Spleen (tissue), 11 donors: Measurements from ENCODE around the gene PFKM. TPM values are rescaled to one million over a fixed set of nuclear protein-coding genes. Genes with fewer than 3 reads are reported as not detected.

ENCODE experiments used
- DNase-seq: peaks from one replicate; pipeline ENCODE4 v3.0.0-alpha.2; 2020
- H3K27ac ChIP-seq, 8 donors: fragments of 200-600 bp; sonication (generic) in 7 of 8; 1 replicate in 4 of 8; 2 replicates in 4 of 8; pipeline versions ENCODE4 v1.5.0 to v1.8.0; 2016 to 2021; ENCODE audit warnings: inconsistent platforms in 4 of 8, mild to moderate bottlenecking in 4 of 8, moderate library complexity in 1 of 8
- H3K27me3 ChIP-seq, 7 donors: fragments of 200-600 bp; sonication (generic) in 6 of 7; replicated peaks in 1 of 7; 1 replicate in 4 of 7; 2 replicates in 3 of 7; pipeline versions ENCODE4 v1.5.0 to v1.8.0; 2016 to 2021; ENCODE audit warnings: inconsistent platforms in 3 of 7, mild to moderate bottlenecking in 1 of 7
- H3K36me3 ChIP-seq, 6 donors: fragments of 200-600 bp; sonication (generic) in 5 of 6; 1 replicate in 4 of 6; 2 replicates in 2 of 6; pipeline versions ENCODE4 v1.5.0 to v1.8.0; 2016 to 2021; ENCODE audit warnings: inconsistent platforms in 2 of 6
- H3K4me1 ChIP-seq, 6 donors: fragments of 200-600 bp; sonication (generic) in 5 of 6; 1 replicate in 3 of 6; 2 replicates in 3 of 6; pipeline versions ENCODE4 v1.5.0 to v1.8.0; 2016 to 2021; ENCODE audit warnings: inconsistent platforms in 3 of 6
- H3K4me3 ChIP-seq, 8 donors: fragments of 200-600 bp; sonication (generic) in 7 of 8; 1 replicate in 4 of 8; 2 replicates in 4 of 8; pipeline versions ENCODE4 v1.5.0 to v1.8.0; 2016 to 2021; ENCODE audit warnings: inconsistent platforms in 4 of 8, mild to moderate bottlenecking in 4 of 8, moderate library complexity in 2 of 8
- H3K9me3 ChIP-seq, 8 donors: fragments of 200-600 bp; sonication (generic) in 7 of 8; 1 replicate in 4 of 8; 2 replicates in 4 of 8; pipeline versions ENCODE4 v1.5.0 to v1.8.0; 2016 to 2021; ENCODE audit warnings: inconsistent platforms in 4 of 8
- CTCF ChIP-seq, 11 experiments: fragments of 200-600 bp in 7 of 11; fragments of 450-650 bp in 4 of 11; sonication (generic) in 4 of 11; IDR thresholded peaks in 8 of 11; conservative IDR thresholded peaks in 3 of 11; 1 replicate in 7 of 11; 2 replicates in 4 of 11; pipeline versions ENCODE4 v1.4.0 to v1.8.0; 2016 to 2021; ENCODE audit warnings: antibody characterized with exemption in 11 of 11, inconsistent platforms in 4 of 11, mild to moderate bottlenecking in 1 of 11
- POLR2A ChIP-seq, 3 donors: fragments of 450-650 bp; IDR thresholded peaks; one replicate each; pipeline ENCODE4 v1.5.1; 2017; ENCODE audit warnings: antibody characterized with exemption in 3 of 3, mild to moderate bottlenecking in 1 of 3
- POLR2AphosphoS5 ChIP-seq, 3 donors: sonication (generic); formaldehyde crosslinking; IDR thresholded peaks; one replicate each; pipeline ENCODE4 v1.5.1; 2017; ENCODE audit warnings: antibody characterized with exemption in 3 of 3
- WGBS, 5 donors: extraction: QIAGEN DNeasy Blood & Tissue Kit in 3 of 5; methylation state at CpG; one replicate each; pipeline versions ENCODE4 v1.1.5 to v1.1.7; 2013 to 2018; 5-methylcytosine and 5-hydroxymethylcytosine counted together
- intact Hi-C: fragments of 100-400 bp; cut with DNase I; formaldehyde crosslinking; loops from one replicate; pipeline ENCODE4 v1.15.0; 2023; ENCODE audit warnings: low total_unique reads
- polyA plus RNA-seq, 3 donors: library from polyadenylated mRNA; stranded (reverse); fragments of 200-250 nt; gene quantifications; one replicate each; pipeline ENCODE4 v1.2.1, GENCODE V29; 2013
- total RNA-seq, 7 donors: library from RNA; depleted of rRNA in 3 of 7; stranded (reverse); fragments of >200 nt in 3 of 7; fragmentation: NEBNext Ultra II Directional in 4 of 7; extraction: Animal tissue kit (Norgen Biotek cat#: 25700) in 4 of 7; gene quantifications; one replicate each; pipeline versions ENCODE4 v1.1.0 to v1.2.1, GENCODE V29; 2016 to 2021
- donor health status: healthy with polysubstance abuse.
- donor health status: DM: no; HTN: no; CAD: no; lungs with moderate emphysema.
- donor health status: DM: no; HTN: no; CAD: no.
- donor health status: Bipolar disorder and iron deficiency.
- donor health status: healthy.
- donor health status: DM: no; HTN: no; CAD: no.
- donor health status: DM: yes; HTN: yes; CAD: no.

The PFKM gene
- total and polyA plus RNA-seq, 10 donors = 13.6 to 52.5 (median 30.7) TPM

- intact Hi-C loops = no loop called here
- Histone ChIP-seq H3K4me1 (peaks cover 0 to 7% (median 0%) of the 10 kb centered on the region in 6 donors), H3K4me3 (no peak overlapping the region), H3K9me3 (no peaks in the 10 kb centered on the region), H3K27ac (peak overlapping the region in 2 of 8 donors; percentile 5 to 44), H3K27me3 (no peaks in the 10 kb centered on the region), H3K36me3 (peaks cover 0 to 92% (median 51%) of the 10 kb centered on the region in 6 donors)
- WGBS, 5 donors = 85 to 98% (median 86%) methylated on average over 5 of the region's 5 CpGs
- TF ChIP-seq CTCF (IDR thresholded peaks at IDR 0.05 in 8 of 11, conservative IDR thresholded peaks at IDR 0.05 in 3 of 11) = no peak
- peak in 1 of 3 donors; percentile 9 for TF ChIP-seq POLR2AphosphoS5 (IDR thresholded peaks at IDR 0.05)
- no peak for TF ChIP-seq POLR2A (IDR thresholded peaks at IDR 0.05)
- no peak for DNase-seq
Measured at GRCh38 chr12:48078901-48079300, 40.3 kb upstream of the PFKM start.

DNA sequence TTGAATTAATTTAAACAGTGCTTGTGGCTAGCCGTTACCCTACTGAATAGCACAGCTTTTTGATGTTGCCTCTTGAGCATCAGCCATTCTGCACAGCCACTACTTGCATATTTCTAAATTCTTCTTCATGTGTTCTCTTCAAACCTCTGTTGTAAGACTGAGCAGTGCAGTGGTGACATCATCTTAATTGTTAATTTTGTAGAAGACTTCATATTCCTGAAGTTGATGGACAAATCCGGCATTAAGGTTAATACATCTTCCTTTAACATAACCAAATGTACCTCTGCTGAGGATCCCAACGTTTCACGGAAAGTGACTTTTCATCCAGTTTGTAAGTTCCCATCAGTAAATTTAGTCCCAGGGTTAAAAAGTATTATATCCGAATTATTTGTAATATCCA is 38.9 kb upstream of the PFKM start:
- intact Hi-C loops = loop anchor here (10.0 kb wide), 1 partner anchor 85 kb away; no protein-coding TSS in a partner anchor
- H3K4me1 ChIP-seq = peaks cover 0 to 21% (median 0%) of the 10 kb centered on the region in 6 donors
- no peak overlapping the region for H3K4me3 ChIP-seq
- no peaks in the 10 kb centered on the region for H3K9me3 ChIP-seq
- H3K27ac ChIP-seq = no peak overlapping the region
- no peak for TF ChIP-seq POLR2AphosphoS5 (IDR thresholded peaks at IDR 0.05)
- TF ChIP-seq POLR2A (IDR thresholded peaks at IDR 0.05) = no peak
- TF ChIP-seq CTCF (IDR thresholded peaks at IDR 0.05 in 8 of 11, conservative IDR thresholded peaks at IDR 0.05 in 3 of 11) = no peak
- H3K36me3 ChIP-seq = peaks cover 0 to 91% (median 48%) of the 10 kb centered on the region in 6 donors
- WGBS, 5 donors = 96 to 97% (median 96%) methylated on average over 5 of the region's 5 CpGs
- no peaks in the 10 kb centered on the region for H3K27me3 ChIP-seq
- DNase-seq = no peak

DNA sequence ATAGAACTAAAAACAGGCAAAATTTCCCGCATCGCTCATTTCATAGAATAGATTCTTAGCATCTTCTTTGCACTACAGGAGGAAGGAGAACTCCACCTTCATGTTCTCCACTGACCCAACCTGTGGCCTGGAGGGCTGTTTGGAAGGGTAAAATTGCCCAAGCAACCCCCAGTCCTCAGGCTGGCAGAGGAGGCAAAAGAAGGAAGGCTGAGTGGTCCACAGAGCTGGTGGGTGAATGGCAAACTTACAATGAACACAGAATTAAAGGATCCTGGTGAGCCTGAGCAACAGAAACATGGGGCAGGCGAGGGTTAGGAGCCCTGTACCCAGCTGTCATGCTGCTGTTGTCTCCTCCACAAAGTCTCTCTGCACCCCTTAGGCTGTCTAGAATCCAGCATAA is 38.3 kb upstream of the PFKM start:
- DNase-seq = no peak
- Histone ChIP-seq H3K9me3 (no peaks in the 10 kb centered on the region), H3K4me1 (peaks cover 0 to 25% (median 0%) of the 10 kb centered on the region in 6 donors), H3K36me3 (peaks cover 0 to 93% (median 51%) of the 10 kb centered on the region in 6 donors), H3K27me3 (no peaks in the 10 kb centered on the region), H3K27ac (no peak overlapping the region), H3K4me3 (no peak overlapping the region)
- TF ChIP-seq POLR2AphosphoS5 (IDR thresholded peaks at IDR 0.05) (no peak), POLR2A (IDR thresholded peaks at IDR 0.05) (no peak), CTCF (IDR thresholded peaks at IDR 0.05 in 8 of 11, conservative IDR thresholded peaks at IDR 0.05 in 3 of 11) (no peak)
- intact Hi-C loops = loop anchor here (10.0 kb wide), 1 partner anchor 84 kb away; no protein-coding TSS in a partner anchor
- WGBS, 5 donors = 96 to 99% (median 99%) methylated on average over 3 of the region's 3 CpGs

DNA sequence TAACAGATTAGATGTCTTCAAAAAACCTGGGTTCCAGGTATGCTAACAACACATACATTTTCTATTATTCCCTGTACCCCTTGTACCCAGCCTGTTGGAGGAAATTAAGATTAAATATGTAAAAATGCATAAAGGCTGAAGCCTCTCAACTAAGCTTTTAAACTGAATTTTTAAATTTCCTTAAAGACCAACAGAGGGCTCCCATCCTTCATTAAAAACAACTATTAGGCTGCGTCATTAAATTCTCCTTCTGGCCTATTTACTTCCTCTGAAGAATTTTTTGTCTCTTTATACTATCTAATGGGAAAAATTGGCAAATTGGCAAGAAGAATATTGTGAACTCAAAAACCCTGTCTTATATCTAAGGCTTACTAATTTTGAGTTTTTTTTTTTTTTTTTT is 35.1 kb upstream of the PFKM start:
- 44 to 72% (median 67%) methylated on average over 1 of the region's 1 CpG for WGBS, 5 donors
- intact Hi-C loops = loop anchor here (10.0 kb wide), 1 partner anchor 81 kb away; no protein-coding TSS in a partner anchor
- H3K27me3 ChIP-seq = no peaks in the 10 kb centered on the region
- H3K36me3 ChIP-seq = peaks cover 0 to 99% (median 75%) of the 10 kb centered on the region in 6 donors
- H3K9me3 ChIP-seq = no peaks in the 10 kb centered on the region
- H3K27ac ChIP-seq = peak overlapping the region in 1 of 8 donors; percentile 4
- no peak for DNase-seq
- peaks cover 0 to 20% (median 0%) of the 10 kb centered on the region in 6 donors for H3K4me1 ChIP-seq
- H3K4me3 ChIP-seq = no peak overlapping the region
- TF ChIP-seq POLR2AphosphoS5 (IDR thresholded peaks at IDR 0.05) = no peak
- peak in 5 of 11 experiments; percentile 20 to 42 (median 29) for TF ChIP-seq CTCF (IDR thresholded peaks at IDR 0.05 in 8 of 11, conservative IDR thresholded peaks at IDR 0.05 in 3 of 11)
- no peak for TF ChIP-seq POLR2A (IDR thresholded peaks at IDR 0.05)
